DMS53 treated with DMSO at 0.1 percent for 48 hours (cell line): Measurements from ENCODE around the gene CCBE1.

Experiments used
- DNase-seq: peaks from one replicate; lab custom pipeline; 2025; ENCODE audit not compliant: unreplicated experiment; lab: John Stamatoyannopoulos, UW

Gene CCBE1

GRCh38 chr18:59576541-59577385 is 120.5 kb downstream of the CCBE1 start:
- DNase-seq, result no peak

GRCh38 chr18:59575995-59576394 is 121.2 kb downstream of the CCBE1 start:
- DNase-seq, result no peak

DNA sequence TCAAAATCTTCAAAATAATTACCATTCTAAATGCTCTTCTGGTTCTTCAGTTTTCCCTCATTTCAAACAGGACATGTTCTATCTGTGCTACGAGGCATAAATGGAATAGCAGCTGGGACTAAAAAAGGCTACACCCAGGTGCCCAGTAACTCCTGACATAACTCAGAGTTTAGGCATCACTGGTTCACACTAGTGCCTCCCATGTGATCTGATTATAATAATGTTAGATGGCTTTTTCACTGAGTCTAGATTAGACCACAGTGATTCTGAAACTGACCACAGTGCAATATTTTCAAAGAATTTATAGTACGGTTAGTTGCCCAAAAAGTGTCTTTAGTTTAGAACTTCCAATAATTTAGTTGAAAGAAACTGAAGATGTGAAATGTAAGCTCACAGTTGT is 123.3 kb downstream of the CCBE1 start:
- DNase-seq, result no peak

- no peak for DNase-seq
These were observed 125.3 kb downstream of the CCBE1 start for GRCh38 chr18:59571902-59572301.

- DNase-seq, result no peak
These were observed 126.4 kb downstream of the CCBE1 start for GRCh38 chr18:59570796-59571195.

GRCh38 chr18:59570101-59570775 is 127.0 kb downstream of the CCBE1 start:
- no peak for DNase-seq

- DNase-seq, result no peak
These were observed 127.8 kb downstream of the CCBE1 start for GRCh38 chr18:59569390-59569791.

DNA sequence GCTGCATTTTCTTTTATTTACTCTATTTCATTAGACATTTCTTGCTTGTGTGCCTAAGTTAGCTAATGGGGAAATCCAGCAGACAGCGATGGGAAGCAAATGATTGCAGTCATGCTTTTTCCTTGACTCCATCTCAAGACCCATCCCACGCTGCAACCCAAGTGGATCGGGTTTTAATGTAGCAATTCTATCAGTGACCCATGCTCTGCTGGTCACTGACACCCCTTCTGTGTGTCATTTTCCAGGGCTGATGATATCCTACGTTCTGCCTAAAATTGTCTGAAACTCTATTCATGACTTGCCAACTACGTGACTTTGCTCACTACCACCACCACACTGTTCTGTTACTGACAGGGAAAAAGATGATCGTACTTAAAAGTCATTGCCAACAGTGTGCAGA is 129.8 kb downstream of the CCBE1 start:
- DNase-seq, result no peak

GRCh38 chr18:59566533-59566971 is 130.7 kb downstream of the CCBE1 start:
- DNase-seq, result no peak

DNA sequence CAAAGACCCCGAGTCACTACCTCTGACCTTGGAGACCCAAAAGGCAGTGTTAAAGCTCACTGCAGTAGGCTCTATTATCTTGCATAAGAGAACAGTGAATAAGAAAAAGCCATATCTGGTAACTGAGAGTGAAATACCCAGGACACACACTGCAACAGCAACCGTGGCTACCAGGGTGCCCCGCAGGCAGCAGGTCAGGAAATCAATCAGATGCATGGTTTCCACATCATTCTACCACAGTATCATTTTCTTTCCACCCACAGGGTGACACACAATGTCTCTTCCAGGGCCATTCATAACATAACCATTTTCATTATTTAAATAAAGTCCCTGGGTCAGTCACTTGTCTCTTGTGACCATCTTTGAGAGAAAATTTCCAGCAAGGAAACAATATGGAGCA is 131.3 kb downstream of the CCBE1 start:
- no peak for DNase-seq

- no peak for DNase-seq
These were observed 132.7 kb downstream of the CCBE1 start for GRCh38 chr18:59564561-59564960.

- DNase-seq, result no peak
These were observed 133.9 kb downstream of the CCBE1 start for GRCh38 chr18:59563176-59563785.

DNA sequence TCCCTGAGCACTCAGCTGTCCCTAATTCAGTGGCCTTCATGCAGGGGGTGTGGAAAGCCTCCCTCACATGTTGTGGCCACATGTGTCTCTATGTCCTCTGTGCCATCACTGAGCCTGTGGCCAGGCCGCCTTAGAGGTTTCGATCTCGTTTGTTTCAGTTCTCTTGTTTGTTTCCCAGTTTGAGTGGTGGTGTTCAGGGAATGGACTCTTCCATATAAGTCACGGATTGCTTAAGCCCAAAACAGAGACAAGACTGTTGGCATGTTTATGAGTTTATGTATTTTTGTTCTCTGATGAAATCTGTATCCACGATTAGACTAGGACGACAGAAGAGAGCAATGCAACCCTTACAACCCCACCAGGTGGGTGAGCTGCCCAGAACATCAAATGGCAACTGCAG is 134.5 kb downstream of the CCBE1 start:
- no peak for DNase-seq

DNA sequence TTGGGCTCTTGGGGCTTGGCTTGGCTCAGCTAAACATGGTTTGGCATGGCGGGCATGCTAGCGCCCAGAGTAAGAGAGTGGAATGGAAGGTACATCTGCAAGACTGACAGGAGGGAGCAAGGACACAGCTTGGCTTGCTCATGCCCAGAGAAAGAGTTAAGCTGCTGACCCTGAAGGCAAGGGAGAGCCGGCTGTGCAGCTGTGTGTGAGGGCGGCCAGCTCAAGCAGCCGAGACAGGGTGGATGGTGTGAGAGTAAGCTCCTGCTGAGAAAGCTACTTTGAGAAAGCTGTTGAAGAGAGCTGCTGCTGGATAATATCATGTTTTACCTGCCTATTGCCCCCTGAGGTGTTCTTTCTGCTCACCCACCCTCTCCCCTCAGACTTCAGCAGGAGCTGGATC is 135.6 kb downstream of the CCBE1 start:
- no peak for DNase-seq

DNA sequence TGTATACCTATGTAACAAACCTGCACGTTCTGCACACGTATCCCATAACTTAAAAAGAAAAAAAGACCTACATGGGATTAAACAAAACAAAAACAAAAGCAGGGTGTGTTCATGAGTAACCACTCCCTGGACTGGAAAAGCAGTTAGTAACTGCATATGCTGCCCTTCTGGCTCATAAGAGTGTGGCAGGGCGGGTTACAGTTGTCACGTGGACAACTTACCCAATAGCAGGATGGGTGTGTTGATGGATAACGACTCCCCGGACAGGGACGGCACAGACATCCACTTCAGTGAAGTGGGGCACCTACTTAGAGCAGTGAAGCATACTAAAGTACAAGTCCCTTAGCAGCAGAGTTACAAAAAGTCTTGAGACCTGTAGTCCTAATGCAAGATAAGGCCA is 136.7 kb downstream of the CCBE1 start:
- DNase-seq, result no peak

DNA sequence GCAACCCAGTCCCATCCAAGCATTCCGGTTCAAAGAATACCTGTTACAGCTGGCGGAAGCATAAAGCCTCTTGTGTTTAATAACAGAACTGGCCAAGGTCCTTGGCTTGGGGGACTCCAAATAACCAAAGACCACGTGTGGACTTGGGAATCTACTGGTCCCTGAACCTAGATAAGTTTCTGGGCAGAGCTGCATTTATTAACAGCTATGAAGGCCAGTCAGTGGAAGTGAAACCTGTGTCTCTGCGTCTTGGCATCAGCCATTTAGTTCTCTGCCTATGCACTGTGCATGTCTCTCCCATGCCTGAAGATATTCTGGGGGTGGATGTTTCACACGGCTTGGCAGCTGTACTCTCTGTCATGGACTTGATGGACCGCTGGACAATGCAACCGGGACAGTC is 137.7 kb downstream of the CCBE1 start:
- DNase-seq, result no peak

GRCh38 chr18:59555995-59556659 is 141.1 kb downstream of the CCBE1 start:
- DNase-seq, result no peak

GRCh38 chr18:59554796-59555335 is 142.4 kb downstream of the CCBE1 start:
- DNase-seq, result no peak

- no peak for DNase-seq
These were observed 143.9 kb downstream of the CCBE1 start for GRCh38 chr18:59553273-59553870.

DNA sequence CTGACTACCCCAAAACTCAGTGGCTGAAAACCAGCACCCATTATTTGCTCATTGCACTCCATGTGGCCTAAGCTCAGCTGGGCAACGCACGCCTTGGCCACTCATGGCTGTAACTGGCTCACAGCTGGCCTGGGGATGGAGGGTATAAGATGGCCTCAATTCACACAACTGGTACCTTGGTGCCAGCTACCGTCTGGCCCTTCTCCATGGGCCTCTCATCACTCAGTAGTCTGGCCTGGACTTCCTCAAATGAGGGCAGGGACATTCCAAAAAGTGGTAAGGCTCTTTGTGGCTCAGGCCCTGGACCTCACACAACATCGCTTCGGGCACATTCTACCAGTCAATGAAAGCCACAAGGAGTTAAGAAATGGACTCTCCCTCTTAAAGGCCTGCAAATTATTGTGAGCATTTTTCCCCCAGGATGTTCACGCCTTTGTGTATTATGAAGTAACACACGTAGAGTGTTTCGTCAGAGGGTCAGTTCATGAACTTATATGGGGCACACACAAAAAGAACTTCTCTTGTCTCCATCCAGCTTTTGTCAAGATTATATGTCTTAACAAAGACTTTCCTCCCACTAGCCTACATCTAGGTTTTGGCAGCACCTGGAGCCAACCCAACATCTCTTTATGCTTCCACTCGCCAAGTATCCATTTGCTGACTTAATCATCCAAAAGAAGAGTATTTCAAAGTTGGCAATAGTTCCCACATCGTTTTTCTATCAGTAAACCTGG is 145.2 kb downstream of the CCBE1 start:
- no peak for DNase-seq
